Natural killer cell (primary cell): ENCODE results near the gene GDF11. TPM values are rescaled to one million over a fixed set of nuclear protein-coding genes. Genes with fewer than 3 reads are reported as not detected.

Experiments
- ATAC-seq, 3 donors: fragments of 150-1000 bp in 2 of 3; fragments of 200-7000 bp in 1 of 3; cut with Tn5 transposase; 1 replicate in 1 of 3; 2 replicates in 2 of 3; pipeline ENCODE4 v1.10.0; 2021; ENCODE audit warnings: mild to moderate bottlenecking in 2 of 3, moderate library complexity in 2 of 3
- DNase-seq, 2 donors: peaks; one replicate each; pipeline versions ENCODE4 v3.0.0 to v3.0.0-alpha.2; 2013 to 2021; ENCODE audit warnings: mixed read lengths in 1 of 2
- H3K27ac ChIP-seq: one replicate; pipeline ENCODE4 v1.5.1; 2013; ENCODE audit warnings: mild to moderate bottlenecking, low read length
- H3K27me3 ChIP-seq: one replicate; pipeline ENCODE4 v1.6.1; 2013; ENCODE audit warnings: low read length; ENCODE audit not compliant: control insufficient read depth, insufficient read depth
- H3K36me3 ChIP-seq: one replicate; pipeline ENCODE4 v1.6.1; 2013; ENCODE audit warnings: low read length; ENCODE audit not compliant: control insufficient read depth, insufficient read depth
- H3K4me1 ChIP-seq: one replicate; pipeline ENCODE4 v1.6.1; 2013; ENCODE audit warnings: low read length; ENCODE audit not compliant: control insufficient read depth, insufficient read depth
- H3K4me3 ChIP-seq: one replicate; pipeline ENCODE4 v1.5.1; 2013; ENCODE audit warnings: low read length
- H3K9me3 ChIP-seq: one replicate; pipeline ENCODE4 v1.6.1; 2013; ENCODE audit warnings: low read length; ENCODE audit not compliant: control insufficient read depth, insufficient read depth
- H3K27ac Mint-ChIP-seq, 2 donors: one replicate each; pipeline ENCODE4 v1.8.0; 2022; ENCODE audit warnings: mild to moderate bottlenecking in 2 of 2, mixed read lengths in 2 of 2, moderate library complexity in 1 of 2
- H3K27me3 Mint-ChIP-seq, 2 donors: one replicate each; pipeline ENCODE4 v1.8.0; 2022; ENCODE audit warnings: low read depth in 2 of 2, mixed read lengths in 2 of 2
- H3K36me3 Mint-ChIP-seq: one replicate; pipeline ENCODE4 v1.8.0; 2022; ENCODE audit warnings: mixed read lengths
- H3K4me1 Mint-ChIP-seq, 2 donors: one replicate each; pipeline ENCODE4 v1.8.0; 2022; ENCODE audit warnings: mixed read lengths in 2 of 2
- H3K4me3 Mint-ChIP-seq: one replicate; pipeline ENCODE4 v1.8.0; 2022; ENCODE audit warnings: mild to moderate bottlenecking, moderate library complexity, mixed read lengths
- H3K9me3 Mint-ChIP-seq, 2 donors: one replicate each; pipeline ENCODE4 v1.8.0; 2022; ENCODE audit warnings: mixed read lengths in 2 of 2
- CTCF ChIP-seq: fragments of 200-600 bp; IDR thresholded peaks from one replicate; pipeline ENCODE4 v1.8.0; 2022; ENCODE audit warnings: antibody characterized with exemption
- WGBS: methylation state at CpG from one replicate; pipeline ENCODE4 v1.1.7; 2013; ENCODE audit warnings: missing lambda C conversion rate; ENCODE audit not compliant: insufficient coverage; 5-methylcytosine and 5-hydroxymethylcytosine counted together
- intact Hi-C: fragments of 100-400 bp; cut with micrococcal nuclease; formaldehyde crosslinking; loops from one replicate; pipeline ENCODE4 v1.14.2; 2022
- total RNA-seq, 4 donors: library from RNA; stranded (reverse); fragments of 120-200 nt in 1 of 4; gene quantifications; one replicate each; pipeline versions ENCODE4 v1.2.3 to v1.2.4, GENCODE V29; 2013 to 2022

The GDF11 gene
- total RNA-seq, 3 donors from 2014 or later (not counting 1 experiment from before 2014, with no cell fraction given): 9.2 to 12.1 (median 10.2) TPM

GRCh38 chr12:55789171-55789570 is 46.2 kb downstream of the GDF11 start:
- no peak overlapping the region for H3K27ac Mint-ChIP-seq
- no peaks in the 10 kb centered on the region for H3K27me3 Mint-ChIP-seq
- WGBS: 100% methylated on average over 1 of the region's 2 CpGs
- H3K9me3 ChIP-seq: no peaks in the 10 kb centered on the region
- no peaks in the 10 kb centered on the region for H3K4me1 ChIP-seq
- ATAC-seq (no peak), DNase-seq (no peak)
- H3K36me3 Mint-ChIP-seq: peaks cover 24% of the 10 kb centered on the region
- H3K4me3 ChIP-seq: no peak overlapping the region
- H3K9me3 Mint-ChIP-seq: no peaks in the 10 kb centered on the region
- H3K4me1 Mint-ChIP-seq: no peaks in the 10 kb centered on the region
- intact Hi-C loops: no loop called here
- H3K27me3 ChIP-seq: no peaks in the 10 kb centered on the region
- H3K36me3 ChIP-seq: peaks cover 69% of the 10 kb centered on the region
- H3K27ac ChIP-seq: no peak overlapping the region
- no peak for TF ChIP-seq CTCF
- H3K4me3 Mint-ChIP-seq: no peak overlapping the region

GRCh38 chr12:55789893-55790292 is 47.0 kb downstream of the GDF11 start:
- 100% methylated on average over 1 of the region's 4 CpGs for WGBS
- Histone ChIP-seq H3K36me3 (peaks cover 70% of the 10 kb centered on the region), H3K9me3 (no peaks in the 10 kb centered on the region), H3K4me1 (no peaks in the 10 kb centered on the region), H3K4me3 (no peak overlapping the region), H3K27me3 (no peaks in the 10 kb centered on the region), H3K27ac (no peak overlapping the region)
- no peak overlapping the region for H3K27ac Mint-ChIP-seq
- ATAC-seq: no peak
- peaks cover 31% of the 10 kb centered on the region for H3K36me3 Mint-ChIP-seq
- no peak overlapping the region for H3K4me3 Mint-ChIP-seq
- H3K4me1 Mint-ChIP-seq: peaks cover 0 to 3% of the 10 kb centered on the region in 2 donors
- no peak for TF ChIP-seq CTCF
- intact Hi-C loops: no loop called here
- H3K27me3 Mint-ChIP-seq: no peaks in the 10 kb centered on the region
- no peak for DNase-seq
- H3K9me3 Mint-ChIP-seq: no peaks in the 10 kb centered on the region

GRCh38 chr12:55795950-55796349 is 53.0 kb downstream of the GDF11 start:
- Histone ChIP-seq H3K9me3 (no peaks in the 10 kb centered on the region), H3K27me3 (no peaks in the 10 kb centered on the region), H3K27ac (no peak overlapping the region), H3K4me1 (no peaks in the 10 kb centered on the region), H3K36me3 (peaks cover 75% of the 10 kb centered on the region), H3K4me3 (no peak overlapping the region)
- Mint-ChIP-seq H3K36me3 (peaks cover 27% of the 10 kb centered on the region), H3K4me1 (peaks cover 10 to 11% of the 10 kb centered on the region in 2 donors), H3K27me3 (no peaks in the 10 kb centered on the region), H3K9me3 (no peaks in the 10 kb centered on the region), H3K27ac (no peak overlapping the region), H3K4me3 (no peak overlapping the region)
- no peak for TF ChIP-seq CTCF
- ATAC-seq (no peak), DNase-seq (no peak)
- intact Hi-C loops: loop anchor here (2.0 kb wide), 1 partner anchor 57 kb away; no protein-coding TSS in a partner anchor

GRCh38 chr12:55797068-55797467 is 54.1 kb downstream of the GDF11 start:
- Mint-ChIP-seq H3K36me3 (peaks cover 27% of the 10 kb centered on the region), H3K27ac (no peak overlapping the region), H3K4me1 (peaks cover 10 to 11% of the 10 kb centered on the region in 2 donors), H3K4me3 (no peak overlapping the region), H3K27me3 (no peaks in the 10 kb centered on the region), H3K9me3 (no peaks in the 10 kb centered on the region)
- peak in 1 of 2 donors; percentile 51 for DNase-seq
- intact Hi-C loops: loop anchor here (2.0 kb wide), 1 partner anchor 58 kb away; no protein-coding TSS in a partner anchor
- no peaks in the 10 kb centered on the region for H3K27me3 ChIP-seq
- H3K9me3 ChIP-seq: no peaks in the 10 kb centered on the region
- H3K27ac ChIP-seq: no peak overlapping the region
- H3K4me1 ChIP-seq: no peaks in the 10 kb centered on the region
- TF ChIP-seq CTCF: peak; percentile 17
- ATAC-seq: no peak
- no peak overlapping the region for H3K4me3 ChIP-seq
- peaks cover 80% of the 10 kb centered on the region for H3K36me3 ChIP-seq
- WGBS: 83% methylated on average over 5 of the region's 5 CpGs
